Liver (tissue), 9 donors: ENCODE results near the gene POMT1. TPM values are rescaled to one million over a fixed set of nuclear protein-coding genes. Genes with fewer than 3 reads are reported as not detected.

Source experiments
- DNase-seq: peaks from one replicate; pipeline ENCODE4 v3.0.0-alpha.2; 2017; ENCODE audit warnings: low spot score
- H3K27ac ChIP-seq, 2 donors: one replicate each; pipeline ENCODE4 v1.7.0; 2013; ENCODE audit warnings: inconsistent platforms in 2 of 2, low read length in 2 of 2, control low read depth in 1 of 2, low read depth in 1 of 2, mild to moderate bottlenecking in 1 of 2
- H3K27me3 ChIP-seq, 4 donors: one replicate each; pipeline versions ENCODE4 v1.6.1 to v1.7.0; 2013; ENCODE audit warnings: low read length in 3 of 4, inconsistent platforms in 1 of 4, mild to moderate bottlenecking in 1 of 4, moderate library complexity in 1 of 4; ENCODE audit not compliant: control insufficient read depth in 4 of 4, insufficient read depth in 4 of 4
- H3K36me3 ChIP-seq, 4 donors: one replicate each; pipeline versions ENCODE4 v1.6.1 to v1.7.0; 2013; ENCODE audit warnings: low read length in 3 of 4, mild to moderate bottlenecking in 3 of 4, low read depth in 1 of 4, moderate library complexity in 1 of 4; ENCODE audit not compliant: control insufficient read depth in 4 of 4, insufficient read depth in 3 of 4
- H3K4me1 ChIP-seq, 4 donors: one replicate each; pipeline versions ENCODE4 v1.6.1 to v1.7.0; 2013; ENCODE audit warnings: low read length in 3 of 4, mild to moderate bottlenecking in 3 of 4, moderate library complexity in 1 of 4; ENCODE audit not compliant: control insufficient read depth in 4 of 4, insufficient read depth in 4 of 4
- H3K4me3 ChIP-seq, 3 donors: one replicate each; pipeline versions ENCODE4 v1.6.1 to v1.7.0; 2013; ENCODE audit warnings: low read length in 3 of 3, control low read depth in 1 of 3, low read depth in 1 of 3, mild to moderate bottlenecking in 1 of 3
- H3K9ac ChIP-seq, 2 donors: one replicate each; pipeline ENCODE4 v1.7.0; 2013; ENCODE audit warnings: low read length in 2 of 2, mild to moderate bottlenecking in 2 of 2, moderate library complexity in 2 of 2, control low read depth in 1 of 2, low read depth in 1 of 2
- H3K9me3 ChIP-seq, 4 donors: one replicate each; pipeline versions ENCODE4 v1.6.1 to v1.7.0; 2013; ENCODE audit warnings: low read length in 3 of 4; ENCODE audit not compliant: control insufficient read depth in 4 of 4
- EGR1 ChIP-seq, 2 donors: IDR thresholded peaks; 2 replicates each; pipeline ENCODE4 v1.6.1; 2016 to 2018; ENCODE audit warnings: antibody characterized with exemption in 2 of 2, low read depth in 2 of 2
- FOXA2 ChIP-seq: IDR thresholded peaks from 2 replicates; pipeline ENCODE4 v1.6.1; 2016; ENCODE audit warnings: antibody characterized with exemption
- GABPA ChIP-seq, 2 donors: IDR thresholded peaks in 1 of 2; conservative IDR thresholded peaks in 1 of 2; 2 replicates each; pipeline ENCODE4 v1.6.1; 2016; ENCODE audit warnings: antibody characterized with exemption in 2 of 2, mild to moderate bottlenecking in 1 of 2, moderate library complexity in 1 of 2
- HNF4A ChIP-seq, 2 donors: conservative IDR thresholded peaks; 2 replicates each; pipeline ENCODE4 v1.6.1; 2016; ENCODE audit warnings: antibody characterized with exemption in 2 of 2, mild to moderate bottlenecking in 2 of 2
- HNF4G ChIP-seq: IDR thresholded peaks from 2 replicates; pipeline ENCODE4 v1.6.1; 2016; ENCODE audit warnings: antibody characterized with exemption
- JUND ChIP-seq, 2 donors: IDR thresholded peaks; 2 replicates each; pipeline ENCODE4 v1.6.1; 2016; ENCODE audit warnings: antibody characterized with exemption in 2 of 2
- NR2F2 ChIP-seq: IDR thresholded peaks from 2 replicates; pipeline ENCODE4 v1.6.1; 2016; ENCODE audit warnings: antibody characterized with exemption
- RAD21 ChIP-seq, 2 donors: IDR thresholded peaks; 2 replicates each; pipeline ENCODE4 v1.6.1; 2016; ENCODE audit warnings: antibody characterized with exemption in 2 of 2, mild to moderate bottlenecking in 2 of 2
- RXRA ChIP-seq, 2 donors: IDR thresholded peaks; 2 replicates each; pipeline ENCODE4 v1.6.1; 2017 to 2018; ENCODE audit warnings: antibody characterized with exemption in 2 of 2, mild to moderate bottlenecking in 1 of 2
- SP1 ChIP-seq: IDR thresholded peaks from 2 replicates; pipeline ENCODE4 v1.6.1; 2018; ENCODE audit warnings: antibody characterized with exemption, mild to moderate bottlenecking
- TAF1 ChIP-seq: conservative IDR thresholded peaks from 2 replicates; pipeline ENCODE4 v1.6.1; 2016; ENCODE audit warnings: antibody characterized with exemption, mild to moderate bottlenecking
- YY1 ChIP-seq: IDR thresholded peaks from 2 replicates; pipeline ENCODE4 v1.6.1; 2016; ENCODE audit warnings: antibody characterized with exemption, mild to moderate bottlenecking
- WGBS: extraction: QIAGEN DNeasy Blood & Tissue Kit; methylation state at CpG from one replicate; pipeline ENCODE4 v1.1.7; 2013; 5-methylcytosine and 5-hydroxymethylcytosine counted together
- polyA plus RNA-seq, 2 donors: library from polyadenylated mRNA; stranded (reverse) in 1 of 2; unstranded in 1 of 2; fragments of 200-250 nt in 1 of 2; fragments of >200 nt in 1 of 2; fragmentation: Nextera tagmentation in 1 of 2; extraction: Ambion mirVana in 1 of 2; gene quantifications; one replicate each; pipeline versions ENCODE4 v1.2.1 to v1.2.3, GENCODE V29; 2013 to 2015
- total RNA-seq, 2 donors: library from RNA; depleted of rRNA; stranded (reverse); fragments of >200 nt; gene quantifications; one replicate each; pipeline ENCODE4 v1.2.3, GENCODE V29; 2014
- TF ChIP-seq, protein P1 (sequence below): IDR thresholded peaks from 2 replicates; pipeline ENCODE4 v1.6.1; 2016; ENCODE audit warnings: antibody characterized with exemption, mild to moderate bottlenecking
- TF ChIP-seq, protein P2 (sequence below): IDR thresholded peaks from 2 replicates; pipeline ENCODE4 v1.6.1; 2016; ENCODE audit warnings: antibody characterized with exemption
- TF ChIP-seq, protein P3 (sequence below): fragments of 150-350 bp; IDR thresholded peaks from 2 replicates; pipeline ENCODE4 v1.5.1; 2017; ENCODE audit warnings: improper control_type of control experiment, low read depth, low read length; ENCODE audit not compliant: missing input control
- TF ChIP-seq, protein P4 (sequence below): IDR thresholded peaks from 2 replicates; pipeline ENCODE4 v1.6.1; 2016; ENCODE audit warnings: antibody characterized with exemption
- donor health status: healthy.
- donor health status: healthy.
- donor health status: healthy.
- donor health status: healthy.
- donor health status: healthy.

The POMT1 gene
- total and polyA plus RNA-seq, 4 donors, result 11.2 to 14.2 (median 11.6) TPM

DNA sequence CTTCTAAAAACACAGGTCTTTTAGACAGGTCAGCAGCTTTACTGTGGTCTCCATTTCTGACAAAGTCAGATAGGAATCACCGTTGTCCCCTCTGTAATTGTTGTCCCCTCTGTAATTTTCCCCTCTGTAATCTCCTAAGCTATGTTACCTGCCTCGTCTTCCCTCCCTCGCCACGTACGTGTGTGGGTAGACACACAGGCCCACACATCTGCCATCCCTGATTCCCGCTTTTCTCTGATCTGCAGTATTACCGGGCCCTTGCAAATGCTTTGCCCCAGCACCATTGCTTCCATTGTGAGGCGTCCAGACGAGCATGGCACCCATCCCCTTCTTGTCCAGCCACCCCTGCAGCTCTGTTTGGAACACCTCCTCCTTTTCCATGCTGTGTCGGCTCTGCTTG, 45.0 kb upstream of the POMT1 start:
- Histone ChIP-seq H3K4me3 (no peak overlapping the region), H3K27me3 (no peaks in the 10 kb centered on the region), H3K9me3 (no peaks in the 10 kb centered on the region), H3K9ac (no peak overlapping the region), H3K4me1 (no peaks in the 10 kb centered on the region), H3K27ac (no peak overlapping the region), H3K36me3 (peaks cover 12 to 72% (median 58%) of the 10 kb centered on the region in 4 donors)
- no peak for TF ChIP-seq RAD21 (IDR thresholded peaks at IDR 0.05)
- TF ChIP-seq, protein P1, sequence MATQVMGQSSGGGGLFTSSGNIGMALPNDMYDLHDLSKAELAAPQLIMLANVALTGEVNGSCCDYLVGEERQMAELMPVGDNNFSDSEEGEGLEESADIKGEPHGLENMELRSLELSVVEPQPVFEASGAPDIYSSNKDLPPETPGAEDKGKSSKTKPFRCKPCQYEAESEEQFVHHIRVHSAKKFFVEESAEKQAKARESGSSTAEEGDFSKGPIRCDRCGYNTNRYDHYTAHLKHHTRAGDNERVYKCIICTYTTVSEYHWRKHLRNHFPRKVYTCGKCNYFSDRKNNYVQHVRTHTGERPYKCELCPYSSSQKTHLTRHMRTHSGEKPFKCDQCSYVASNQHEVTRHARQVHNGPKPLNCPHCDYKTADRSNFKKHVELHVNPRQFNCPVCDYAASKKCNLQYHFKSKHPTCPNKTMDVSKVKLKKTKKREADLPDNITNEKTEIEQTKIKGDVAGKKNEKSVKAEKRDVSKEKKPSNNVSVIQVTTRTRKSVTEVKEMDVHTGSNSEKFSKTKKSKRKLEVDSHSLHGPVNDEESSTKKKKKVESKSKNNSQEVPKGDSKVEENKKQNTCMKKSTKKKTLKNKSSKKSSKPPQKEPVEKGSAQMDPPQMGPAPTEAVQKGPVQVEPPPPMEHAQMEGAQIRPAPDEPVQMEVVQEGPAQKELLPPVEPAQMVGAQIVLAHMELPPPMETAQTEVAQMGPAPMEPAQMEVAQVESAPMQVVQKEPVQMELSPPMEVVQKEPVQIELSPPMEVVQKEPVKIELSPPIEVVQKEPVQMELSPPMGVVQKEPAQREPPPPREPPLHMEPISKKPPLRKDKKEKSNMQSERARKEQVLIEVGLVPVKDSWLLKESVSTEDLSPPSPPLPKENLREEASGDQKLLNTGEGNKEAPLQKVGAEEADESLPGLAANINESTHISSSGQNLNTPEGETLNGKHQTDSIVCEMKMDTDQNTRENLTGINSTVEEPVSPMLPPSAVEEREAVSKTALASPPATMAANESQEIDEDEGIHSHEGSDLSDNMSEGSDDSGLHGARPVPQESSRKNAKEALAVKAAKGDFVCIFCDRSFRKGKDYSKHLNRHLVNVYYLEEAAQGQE, result no peak
- TF ChIP-seq RXRA (IDR thresholded peaks at IDR 0.05), result no peak
- no peak for TF ChIP-seq NR2F2
- TF ChIP-seq, protein P2, sequence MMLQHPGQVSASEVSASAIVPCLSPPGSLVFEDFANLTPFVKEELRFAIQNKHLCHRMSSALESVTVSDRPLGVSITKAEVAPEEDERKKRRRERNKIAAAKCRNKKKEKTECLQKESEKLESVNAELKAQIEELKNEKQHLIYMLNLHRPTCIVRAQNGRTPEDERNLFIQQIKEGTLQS, result no peak
- 94% methylated on average over 10 of the region's 10 CpGs for WGBS
- no peak for DNase-seq

DNA sequence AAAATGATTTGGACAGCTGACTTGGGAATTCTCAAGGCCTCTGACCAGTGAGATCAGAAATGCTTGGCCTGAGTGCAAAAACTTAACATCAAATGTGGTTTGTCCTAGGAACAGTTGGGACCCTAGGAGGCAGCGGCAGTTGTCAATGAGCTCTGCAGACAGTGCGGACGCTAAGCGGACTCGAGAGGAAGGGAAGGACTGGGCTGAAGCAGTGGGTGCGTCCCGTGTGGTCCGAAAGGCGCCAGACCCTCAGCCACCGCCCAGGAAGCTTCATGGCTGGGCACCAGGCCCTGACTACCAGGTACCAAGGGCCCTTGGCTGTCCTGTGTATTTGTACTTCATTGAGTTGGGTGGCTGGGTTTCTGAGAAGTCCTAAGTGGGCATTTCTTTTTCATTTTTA, 43.7 kb upstream of the POMT1 start:
- peaks cover 13 to 77% (median 58%) of the 10 kb centered on the region in 4 donors for H3K36me3 ChIP-seq
- no peak overlapping the region for H3K27ac ChIP-seq
- H3K9ac ChIP-seq, result no peak overlapping the region
- TF ChIP-seq HNF4G, result no peak
- TF ChIP-seq, protein P3, sequence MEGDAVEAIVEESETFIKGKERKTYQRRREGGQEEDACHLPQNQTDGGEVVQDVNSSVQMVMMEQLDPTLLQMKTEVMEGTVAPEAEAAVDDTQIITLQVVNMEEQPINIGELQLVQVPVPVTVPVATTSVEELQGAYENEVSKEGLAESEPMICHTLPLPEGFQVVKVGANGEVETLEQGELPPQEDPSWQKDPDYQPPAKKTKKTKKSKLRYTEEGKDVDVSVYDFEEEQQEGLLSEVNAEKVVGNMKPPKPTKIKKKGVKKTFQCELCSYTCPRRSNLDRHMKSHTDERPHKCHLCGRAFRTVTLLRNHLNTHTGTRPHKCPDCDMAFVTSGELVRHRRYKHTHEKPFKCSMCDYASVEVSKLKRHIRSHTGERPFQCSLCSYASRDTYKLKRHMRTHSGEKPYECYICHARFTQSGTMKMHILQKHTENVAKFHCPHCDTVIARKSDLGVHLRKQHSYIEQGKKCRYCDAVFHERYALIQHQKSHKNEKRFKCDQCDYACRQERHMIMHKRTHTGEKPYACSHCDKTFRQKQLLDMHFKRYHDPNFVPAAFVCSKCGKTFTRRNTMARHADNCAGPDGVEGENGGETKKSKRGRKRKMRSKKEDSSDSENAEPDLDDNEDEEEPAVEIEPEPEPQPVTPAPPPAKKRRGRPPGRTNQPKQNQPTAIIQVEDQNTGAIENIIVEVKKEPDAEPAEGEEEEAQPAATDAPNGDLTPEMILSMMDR, result no peak
- TF ChIP-seq SP1, result no peak
- no peak for TF ChIP-seq JUND (IDR thresholded peaks at IDR 0.05)
- no peak for TF ChIP-seq NR2F2
- TF ChIP-seq TAF1, result no peak
- no peak for TF ChIP-seq HNF4A (conservative IDR thresholded peaks at IDR 0.05)
- TF ChIP-seq, protein P2, result no peak
- no peak for TF ChIP-seq FOXA2
- H3K27me3 ChIP-seq, result no peaks in the 10 kb centered on the region
- H3K9me3 ChIP-seq, result no peaks in the 10 kb centered on the region
- no peaks in the 10 kb centered on the region for H3K4me1 ChIP-seq
- H3K4me3 ChIP-seq, result no peak overlapping the region
- DNase-seq, result no peak
- whole genome bisulfite sequencing, result 97% methylated on average over 10 of the region's 10 CpGs

DNA sequence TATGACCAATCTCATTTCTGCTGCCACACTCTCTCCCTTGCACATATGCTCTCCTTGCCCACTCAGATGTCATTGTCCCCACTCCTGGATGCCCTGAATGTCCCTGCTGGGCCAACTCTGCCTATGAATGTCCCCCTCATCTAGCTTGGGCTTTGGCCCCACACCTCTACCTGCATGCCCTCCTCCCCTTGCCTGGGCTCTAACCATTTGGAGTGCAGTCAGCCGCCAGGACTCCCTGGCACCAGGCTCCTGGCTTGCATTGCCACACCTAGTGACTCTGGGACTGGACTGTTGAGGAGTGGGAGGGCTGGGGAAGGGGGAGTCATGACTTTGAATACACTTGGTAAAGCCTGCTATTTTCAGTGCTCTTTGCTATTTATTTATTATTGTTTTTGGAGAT, 41.6 kb upstream of the POMT1 start:
- peaks cover 19 to 81% (median 62%) of the 10 kb centered on the region in 4 donors for H3K36me3 ChIP-seq
- H3K27ac ChIP-seq, result no peak overlapping the region
- whole genome bisulfite sequencing, result 98% methylated on average over 1 of the region's 1 CpG
- H3K9ac ChIP-seq, result no peak overlapping the region
- no peak overlapping the region for H3K4me3 ChIP-seq
- no peaks in the 10 kb centered on the region for H3K4me1 ChIP-seq
- no peaks in the 10 kb centered on the region for H3K9me3 ChIP-seq
- no peaks in the 10 kb centered on the region for H3K27me3 ChIP-seq
- no peak for DNase-seq
- TF ChIP-seq GABPA (IDR thresholded peaks at IDR 0.05 in 1 of 2, conservative IDR thresholded peaks at IDR 0.05 in 1 of 2), result no peak
- no peak for TF ChIP-seq YY1
- no peak for TF ChIP-seq SP1
- TF ChIP-seq HNF4A (conservative IDR thresholded peaks at IDR 0.05), result no peak
- TF ChIP-seq RAD21 (IDR thresholded peaks at IDR 0.05), result no peak
- TF ChIP-seq, protein P1, result no peak
- no peak for TF ChIP-seq EGR1 (IDR thresholded peaks at IDR 0.05; ENCODE audit: low read depth in 2 of 2)
- TF ChIP-seq, protein P2, result no peak
- TF ChIP-seq FOXA2, result no peak
- TF ChIP-seq HNF4G, result no peak
- no peak for TF ChIP-seq NR2F2
- TF ChIP-seq, protein P4, sequence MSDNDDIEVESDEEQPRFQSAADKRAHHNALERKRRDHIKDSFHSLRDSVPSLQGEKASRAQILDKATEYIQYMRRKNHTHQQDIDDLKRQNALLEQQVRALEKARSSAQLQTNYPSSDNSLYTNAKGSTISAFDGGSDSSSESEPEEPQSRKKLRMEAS, result no peak
